GM18519 (cell line): ENCODE measurements around the gene TOLLIP.

ENCODE experiments used
- ATAC-seq: cut with Tn5 transposase; IDR thresholded peaks from one replicate; pipeline ENCODE4 v1.9.1; 2021; ENCODE audit warnings: mild to moderate bottlenecking, moderate library complexity; ENCODE audit not compliant: unreplicated experiment, low FRiP score

TOLLIP gene

GRCh38 chr11:1300121-1300520 lies 9.3 kb downstream of the TOLLIP start:
- no peak for ATAC-seq

DNA sequence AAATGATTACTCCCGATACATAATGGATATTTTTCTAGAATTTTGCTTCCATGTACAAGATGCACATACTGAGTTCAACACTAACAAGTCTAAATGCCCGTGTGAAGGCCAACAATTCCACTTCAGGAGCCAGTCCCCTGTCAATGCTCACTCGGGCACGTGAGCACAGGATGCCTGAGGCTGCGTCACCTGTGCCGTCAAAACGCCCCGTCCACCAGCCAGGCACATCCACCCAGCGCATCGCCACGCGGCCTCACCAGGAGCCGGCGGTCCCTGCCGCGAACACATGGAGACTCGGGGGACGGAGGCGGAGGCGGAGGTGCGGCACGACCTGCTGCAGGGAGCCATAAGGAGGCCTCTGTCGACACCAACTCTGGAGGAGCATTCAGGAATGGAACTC lies 9.8 kb downstream of the TOLLIP start:
- no peak for ATAC-seq

GRCh38 chr11:1298695-1299492 lies 10.5 kb downstream of the TOLLIP start:
- no peak for ATAC-seq

DNA sequence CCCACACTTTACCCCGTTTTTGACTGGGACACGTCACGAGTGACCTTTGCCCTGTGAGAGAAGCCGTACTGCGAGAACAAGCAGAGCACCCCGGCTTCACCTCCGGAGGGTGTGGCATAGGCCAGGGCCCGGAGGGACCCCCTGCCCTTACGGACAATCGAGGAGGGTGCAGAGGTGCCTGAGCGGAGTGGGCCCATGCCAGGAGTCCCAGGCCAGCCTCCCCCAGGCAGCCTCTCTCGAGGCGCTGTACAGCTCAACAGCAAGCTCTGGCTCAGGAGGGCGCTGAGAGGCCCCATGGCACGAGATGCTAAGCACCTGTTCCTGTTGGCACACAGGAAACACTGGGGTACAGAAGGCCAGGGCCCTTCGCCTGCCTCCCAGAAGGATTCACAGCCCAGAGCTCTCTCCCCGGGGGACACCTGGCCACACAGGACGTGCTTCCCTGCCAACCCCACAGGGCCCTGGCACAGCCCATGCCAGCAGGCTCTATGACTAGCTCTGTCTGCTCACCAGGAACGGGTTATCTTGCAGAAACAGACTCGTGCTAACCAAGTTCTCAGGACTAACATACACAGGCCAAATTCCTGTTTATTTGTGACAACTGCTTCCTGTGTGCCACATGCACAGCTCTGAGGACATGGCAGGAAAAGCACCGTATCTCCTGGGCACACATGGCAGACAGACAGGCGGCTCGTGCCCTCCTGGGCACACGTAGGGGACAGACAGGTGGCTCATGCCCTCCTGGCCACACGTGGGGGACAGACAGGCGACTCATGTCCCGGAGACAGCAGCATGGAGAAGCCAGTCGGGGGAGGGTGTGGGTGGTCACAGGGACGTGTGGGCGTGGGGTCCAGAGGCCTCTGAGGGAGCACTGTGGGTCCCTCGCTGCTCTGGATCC lies 11.6 kb downstream of the TOLLIP start:
- no peak for ATAC-seq

DNA sequence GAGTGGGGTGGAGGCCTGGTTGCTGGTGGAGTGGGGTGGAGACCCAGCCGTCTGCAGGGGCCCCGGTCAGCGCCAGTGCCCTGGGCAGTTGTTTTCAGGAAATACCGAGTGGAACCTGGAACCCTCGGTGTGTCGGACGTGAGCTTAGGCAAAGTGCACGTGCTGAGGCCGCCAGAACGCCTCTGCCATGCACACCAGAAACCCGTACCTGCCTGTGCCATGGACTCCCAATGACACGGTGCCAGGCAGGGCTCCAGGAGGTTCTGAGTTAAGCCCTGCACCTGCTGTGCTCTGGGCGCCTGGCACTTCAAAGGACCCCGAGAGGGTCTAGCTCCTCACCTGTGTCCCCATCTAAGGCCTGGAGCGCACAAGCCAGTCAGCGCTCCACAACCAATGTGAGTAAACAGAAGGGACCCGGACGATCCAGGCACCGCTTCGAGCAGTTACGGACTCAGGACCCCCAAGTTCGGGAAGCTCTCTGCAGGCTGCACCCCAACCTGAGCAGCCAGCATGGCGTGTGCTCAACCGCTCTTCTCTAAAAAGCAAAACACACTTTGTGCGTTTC lies 12.3 kb downstream of the TOLLIP start:
- no peak for ATAC-seq

DNA sequence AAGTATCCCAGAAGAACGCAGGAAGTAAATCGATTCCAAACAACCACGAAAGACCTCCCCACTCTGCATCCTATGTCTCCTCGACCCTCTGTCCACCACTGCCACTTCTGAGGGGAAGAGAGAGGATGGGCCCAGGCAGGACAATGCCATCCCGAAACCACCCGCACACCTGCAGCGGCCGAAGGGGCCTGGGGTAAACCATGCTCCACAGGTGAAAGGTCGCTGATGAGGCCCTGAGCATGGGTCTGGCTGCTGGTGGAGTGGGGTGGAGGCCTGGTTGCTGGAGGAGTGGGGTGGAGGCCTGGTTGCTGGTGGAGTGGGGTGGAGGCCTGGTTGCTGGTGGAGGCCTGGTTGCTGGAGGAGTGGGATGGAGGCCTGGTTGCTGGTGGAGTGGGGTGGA lies 13.1 kb downstream of the TOLLIP start:
- ATAC-seq = no peak

- no peak for ATAC-seq
Measured at GRCh38 chr11:1295591-1295990, 13.8 kb downstream of the TOLLIP start.

GRCh38 chr11:1295086-1295485 lies 14.3 kb downstream of the TOLLIP start:
- ATAC-seq = no peak

DNA sequence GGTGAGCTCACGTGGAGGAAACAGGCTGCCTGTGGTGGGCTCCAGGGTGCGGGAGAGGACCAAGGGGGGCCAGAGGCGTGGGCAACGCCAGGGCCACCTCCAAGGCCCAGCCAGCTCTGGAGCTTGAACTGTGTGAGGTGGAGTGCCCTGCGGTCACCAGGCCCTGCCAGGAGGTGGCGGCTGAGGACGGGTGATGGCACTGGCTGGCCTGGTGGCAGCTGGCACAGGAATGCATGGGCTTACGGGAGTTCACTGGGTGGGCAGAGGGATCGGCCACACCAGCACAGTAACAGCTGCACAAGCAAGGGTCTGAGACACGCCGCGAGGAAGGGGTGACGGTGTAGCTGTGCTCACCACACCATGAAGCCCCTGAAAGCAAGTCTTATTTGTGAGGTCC lies 15.8 kb downstream of the TOLLIP start:
- no peak for ATAC-seq

DNA sequence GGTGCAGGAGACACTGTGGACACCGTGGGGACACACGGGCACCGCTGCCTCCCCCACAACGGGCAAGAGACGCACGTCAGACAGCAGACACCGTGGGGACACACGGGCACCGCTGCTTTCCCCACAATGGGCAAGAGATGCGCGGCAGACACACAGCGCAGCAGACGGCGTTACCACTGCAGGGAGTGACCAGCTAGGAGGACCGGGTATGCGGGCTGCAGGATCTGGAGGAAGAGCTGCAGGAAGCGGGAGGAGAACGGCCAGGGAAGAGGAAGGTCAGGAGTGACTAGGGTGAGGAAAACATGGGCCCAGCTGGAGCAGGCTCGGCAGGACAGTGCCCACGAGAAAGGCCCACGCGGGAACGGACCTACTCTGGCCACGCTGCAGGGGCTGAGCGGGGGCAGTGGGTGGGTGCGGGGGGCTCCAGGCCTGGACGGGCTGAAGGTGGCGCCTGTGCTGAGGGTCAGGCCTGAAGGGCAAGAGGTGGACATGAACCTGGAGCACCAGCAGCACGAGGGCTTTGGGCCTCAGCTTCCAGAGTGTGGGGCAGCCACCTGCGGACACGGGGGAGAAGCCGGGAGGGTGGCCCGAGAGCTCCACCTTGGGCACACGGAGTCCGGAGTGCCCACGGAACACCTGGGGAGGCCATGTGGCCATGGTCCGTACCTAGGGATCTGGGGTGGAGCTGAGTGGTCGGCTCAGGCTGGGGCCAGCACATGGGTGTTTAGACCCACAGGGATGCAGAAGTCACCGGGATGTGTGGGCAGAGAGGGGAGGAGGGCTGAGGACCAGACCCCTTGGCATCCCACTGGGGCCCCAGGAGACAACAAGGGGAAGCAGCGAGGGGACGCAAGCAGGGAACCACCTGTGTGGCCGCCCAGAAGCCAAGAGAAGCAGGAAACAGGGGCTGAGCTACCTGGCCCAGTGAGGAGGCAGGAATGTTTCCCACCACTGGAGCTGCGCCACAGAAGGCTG lies 16.5 kb downstream of the TOLLIP start:
- ATAC-seq = no peak

- ATAC-seq = no peak
Measured at GRCh38 chr11:1292018-1292643, 17.3 kb downstream of the TOLLIP start.

GRCh38 chr11:1291295-1292017 lies 18.0 kb downstream of the TOLLIP start:
- no peak for ATAC-seq

DNA sequence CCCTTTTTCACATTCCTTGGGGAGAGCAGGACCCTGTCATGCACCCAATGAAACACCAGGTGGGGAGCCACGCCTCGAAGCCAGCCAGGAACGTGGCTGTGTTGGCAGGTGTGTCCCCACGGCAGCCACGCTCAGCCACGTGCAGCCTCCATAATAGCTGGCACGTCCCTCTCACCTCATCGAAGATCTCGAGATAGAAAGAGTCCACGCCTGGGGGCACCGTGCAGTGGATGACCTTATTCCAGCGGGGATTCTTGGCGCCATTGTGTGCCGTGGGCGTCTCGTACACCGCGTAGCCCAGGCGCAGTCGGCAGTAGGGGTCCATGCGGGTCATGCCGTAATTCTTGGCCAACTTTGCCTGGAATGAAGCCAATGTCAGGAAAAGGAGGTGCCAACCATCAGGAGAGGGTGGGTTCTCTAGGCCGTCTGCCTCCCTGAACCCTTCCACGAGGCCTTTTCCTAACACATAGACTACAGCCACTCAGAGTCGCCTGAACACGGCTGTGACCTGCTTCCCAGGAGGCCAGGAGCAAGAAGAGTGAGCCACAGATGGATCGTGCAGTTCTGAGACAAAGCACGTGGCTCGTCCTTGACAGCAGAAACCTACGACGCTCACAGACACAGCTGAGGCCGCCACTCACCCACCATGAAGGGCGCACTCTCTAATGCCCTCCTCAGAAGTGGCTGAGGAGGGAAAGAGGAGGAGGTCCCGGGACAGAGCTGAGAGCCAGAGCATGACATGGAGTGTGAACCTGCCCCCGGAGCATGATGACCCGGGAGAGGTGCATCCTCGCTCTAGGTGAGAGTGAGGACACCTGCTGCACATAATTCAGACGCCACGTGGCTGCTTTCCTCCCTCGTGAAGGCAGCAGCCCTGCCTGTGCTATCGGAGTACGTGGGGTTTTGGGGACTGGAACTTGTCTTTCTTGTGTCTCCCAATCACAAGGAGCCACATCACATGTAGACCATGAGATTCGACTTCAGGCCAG lies 19.1 kb downstream of the TOLLIP start:
- ATAC-seq = no peak

DNA sequence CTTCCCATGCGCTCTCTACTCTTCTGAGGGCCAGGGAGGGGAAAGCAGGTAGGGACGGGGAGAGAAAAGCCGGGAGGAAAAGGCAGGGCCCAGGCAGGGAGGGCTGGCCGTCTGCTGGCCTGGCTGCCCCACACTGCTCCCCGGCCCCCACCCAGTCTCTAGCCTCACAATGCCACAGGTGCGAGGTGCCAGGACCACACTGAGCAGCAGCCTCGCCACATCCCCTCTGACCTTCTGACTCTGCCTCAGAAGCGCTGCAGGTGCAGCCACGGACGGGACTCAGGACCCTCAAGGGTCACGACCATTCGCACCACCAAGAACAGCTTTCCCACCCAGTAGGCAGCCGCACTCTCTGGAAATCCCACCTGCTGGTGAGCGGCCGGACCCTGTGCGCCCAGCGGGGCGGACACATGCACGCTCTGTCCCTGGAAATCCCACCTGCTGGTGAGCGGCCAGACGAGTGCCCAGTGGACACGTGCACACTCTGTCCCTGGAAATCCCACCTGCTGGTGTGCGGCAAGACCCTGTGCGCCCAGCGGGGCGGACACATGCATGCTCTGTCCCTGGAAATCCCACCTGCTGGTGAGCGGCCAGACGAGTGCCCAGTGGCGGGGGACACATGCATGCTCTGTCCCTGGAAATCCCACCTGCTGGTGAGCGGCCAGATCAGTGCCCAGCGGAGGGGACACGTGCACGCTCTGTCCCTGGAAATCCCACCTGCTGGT lies 20.1 kb downstream of the TOLLIP start:
- no peak for ATAC-seq

DNA sequence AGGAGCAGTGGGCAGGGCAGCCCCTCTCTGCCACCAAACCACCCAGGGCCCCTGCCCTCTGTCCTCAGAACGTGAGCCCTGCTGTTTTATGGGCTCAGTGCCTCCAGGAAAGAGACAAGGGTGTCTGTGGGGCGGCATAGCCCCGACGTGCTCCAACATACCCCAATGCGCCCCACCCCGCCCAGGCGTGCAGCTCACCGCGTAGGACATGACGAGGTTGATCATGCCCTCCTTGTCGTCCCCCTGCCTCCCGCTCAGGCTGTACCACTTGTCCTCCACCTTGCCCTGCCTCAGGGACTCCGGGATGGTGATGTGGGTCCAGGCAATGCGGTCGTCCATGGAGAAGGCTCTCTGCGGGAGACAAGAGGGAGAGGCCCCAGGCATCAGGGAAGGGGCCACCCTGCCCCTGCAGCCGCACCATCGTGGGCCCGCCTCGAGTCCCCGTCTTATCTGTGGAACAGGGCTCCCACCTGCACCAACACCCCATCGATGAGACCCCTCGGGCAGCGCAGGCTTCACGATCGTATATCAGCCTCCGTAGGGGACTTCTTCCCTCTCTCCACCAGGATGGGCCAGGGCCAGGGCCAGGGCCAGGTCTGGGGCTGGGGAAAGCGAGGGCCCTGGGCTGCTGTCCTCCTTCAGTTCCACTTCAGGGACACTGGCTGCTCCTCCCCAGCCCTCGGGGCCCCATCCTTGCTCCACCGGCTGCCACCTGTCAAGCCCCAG lies 20.8 kb downstream of the TOLLIP start:
- no peak for ATAC-seq

GRCh38 chr11:1287928-1288327 lies 21.5 kb downstream of the TOLLIP start:
- no peak for ATAC-seq

GRCh38 chr11:1285876-1286275 lies 23.6 kb downstream of the TOLLIP start:
- ATAC-seq = no peak
